ENCODE results near the gene ARHGEF2. TPM values are rescaled to one million over a fixed set of nuclear protein-coding genes. Genes with fewer than 3 reads are reported as not detected.

ARHGEF2 gene
- total and polyA plus RNA-seq, 9 of the 15 experiments (the other 6 are each of a cell fraction or from before 2014, with no cell fraction given), result 7.1 to 162 (median 62.2) TPM

- TF ChIP-seq, protein P1, sequence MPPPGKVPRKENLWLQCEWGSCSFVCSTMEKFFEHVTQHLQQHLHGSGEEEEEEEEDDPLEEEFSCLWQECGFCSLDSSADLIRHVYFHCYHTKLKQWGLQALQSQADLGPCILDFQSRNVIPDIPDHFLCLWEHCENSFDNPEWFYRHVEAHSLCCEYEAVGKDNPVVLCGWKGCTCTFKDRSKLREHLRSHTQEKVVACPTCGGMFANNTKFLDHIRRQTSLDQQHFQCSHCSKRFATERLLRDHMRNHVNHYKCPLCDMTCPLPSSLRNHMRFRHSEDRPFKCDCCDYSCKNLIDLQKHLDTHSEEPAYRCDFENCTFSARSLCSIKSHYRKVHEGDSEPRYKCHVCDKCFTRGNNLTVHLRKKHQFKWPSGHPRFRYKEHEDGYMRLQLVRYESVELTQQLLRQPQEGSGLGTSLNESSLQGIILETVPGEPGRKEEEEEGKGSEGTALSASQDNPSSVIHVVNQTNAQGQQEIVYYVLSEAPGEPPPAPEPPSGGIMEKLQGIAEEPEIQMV (tag; conservative IDR thresholded peaks at IDR 0.05; ENCODE audit: low read depth), result 0 out of 2 replicates have a peak, but pooled peaks have one; percentile 32
- TF ChIP-seq MAFG (tag; conservative IDR thresholded peaks at IDR 0.05) (no peak), SAFB (IDR thresholded peaks at IDR 0.05; ENCODE audit: borderline replicate concordance, low read depth, low read length) (no peak), PATZ1 (CRISPR knock-in tag; IDR thresholded peaks at IDR 0.05; ENCODE audit: borderline replicate concordance) (no peak), ETS2 (tag; IDR thresholded peaks at IDR 0.05; ENCODE audit: borderline replicate concordance, poor library complexity, severe bottlenecking) (no peak), ELF2 (CRISPR knock-in tag; IDR thresholded peaks at IDR 0.05) (no peak), KLF10 (CRISPR knock-in tag; IDR thresholded peaks at IDR 0.05) (no peak), ZNF79 (CRISPR knock-in tag; IDR thresholded peaks at IDR 0.05; ENCODE audit: low read depth) (no peak), JUND (IDR thresholded peaks at IDR 0.05; ENCODE audit: borderline replicate concordance, low read depth, low read length) (no peak), JUND (tag; IDR thresholded peaks at IDR 0.05; ENCODE audit: borderline replicate concordance, low read depth, low read length) (peak; percentile 13; the same call in 2 of the 3 replicates), CTBP1 (IDR thresholded peaks at IDR 0.05; ENCODE audit: borderline replicate concordance) (peak; percentile 83)
- TF ChIP-seq, protein P2, sequence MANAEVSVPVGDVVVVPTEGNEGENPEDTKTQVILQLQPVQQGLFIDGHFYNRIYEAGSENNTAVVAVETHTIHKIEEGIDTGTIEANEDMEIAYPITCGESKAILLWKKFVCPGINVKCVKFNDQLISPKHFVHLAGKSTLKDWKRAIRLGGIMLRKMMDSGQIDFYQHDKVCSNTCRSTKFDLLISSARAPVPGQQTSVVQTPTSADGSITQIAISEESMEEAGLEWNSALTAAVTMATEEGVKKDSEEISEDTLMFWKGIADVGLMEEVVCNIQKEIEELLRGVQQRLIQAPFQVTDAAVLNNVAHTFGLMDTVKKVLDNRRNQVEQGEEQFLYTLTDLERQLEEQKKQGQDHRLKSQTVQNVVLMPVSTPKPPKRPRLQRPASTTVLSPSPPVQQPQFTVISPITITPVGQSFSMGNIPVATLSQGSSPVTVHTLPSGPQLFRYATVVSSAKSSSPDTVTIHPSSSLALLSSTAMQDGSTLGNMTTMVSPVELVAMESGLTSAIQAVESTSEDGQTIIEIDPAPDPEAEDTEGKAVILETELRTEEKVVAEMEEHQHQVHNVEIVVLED (CRISPR knock-in tag; IDR thresholded peaks at IDR 0.05), result no peak
- TF ChIP-seq, protein P3, sequence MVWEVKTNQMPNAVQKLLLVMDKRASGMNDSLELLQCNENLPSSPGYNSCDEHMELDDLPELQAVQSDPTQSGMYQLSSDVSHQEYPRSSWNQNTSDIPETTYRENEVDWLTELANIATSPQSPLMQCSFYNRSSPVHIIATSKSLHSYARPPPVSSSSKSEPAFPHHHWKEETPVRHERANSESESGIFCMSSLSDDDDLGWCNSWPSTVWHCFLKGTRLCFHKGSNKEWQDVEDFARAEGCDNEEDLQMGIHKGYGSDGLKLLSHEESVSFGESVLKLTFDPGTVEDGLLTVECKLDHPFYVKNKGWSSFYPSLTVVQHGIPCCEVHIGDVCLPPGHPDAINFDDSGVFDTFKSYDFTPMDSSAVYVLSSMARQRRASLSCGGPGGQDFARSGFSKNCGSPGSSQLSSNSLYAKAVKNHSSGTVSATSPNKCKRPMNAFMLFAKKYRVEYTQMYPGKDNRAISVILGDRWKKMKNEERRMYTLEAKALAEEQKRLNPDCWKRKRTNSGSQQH (CRISPR knock-in tag; IDR thresholded peaks at IDR 0.05), result 0 out of 2 replicates have a peak, but pooled peaks have one; percentile 56
- TF ChIP-seq, protein P4, sequence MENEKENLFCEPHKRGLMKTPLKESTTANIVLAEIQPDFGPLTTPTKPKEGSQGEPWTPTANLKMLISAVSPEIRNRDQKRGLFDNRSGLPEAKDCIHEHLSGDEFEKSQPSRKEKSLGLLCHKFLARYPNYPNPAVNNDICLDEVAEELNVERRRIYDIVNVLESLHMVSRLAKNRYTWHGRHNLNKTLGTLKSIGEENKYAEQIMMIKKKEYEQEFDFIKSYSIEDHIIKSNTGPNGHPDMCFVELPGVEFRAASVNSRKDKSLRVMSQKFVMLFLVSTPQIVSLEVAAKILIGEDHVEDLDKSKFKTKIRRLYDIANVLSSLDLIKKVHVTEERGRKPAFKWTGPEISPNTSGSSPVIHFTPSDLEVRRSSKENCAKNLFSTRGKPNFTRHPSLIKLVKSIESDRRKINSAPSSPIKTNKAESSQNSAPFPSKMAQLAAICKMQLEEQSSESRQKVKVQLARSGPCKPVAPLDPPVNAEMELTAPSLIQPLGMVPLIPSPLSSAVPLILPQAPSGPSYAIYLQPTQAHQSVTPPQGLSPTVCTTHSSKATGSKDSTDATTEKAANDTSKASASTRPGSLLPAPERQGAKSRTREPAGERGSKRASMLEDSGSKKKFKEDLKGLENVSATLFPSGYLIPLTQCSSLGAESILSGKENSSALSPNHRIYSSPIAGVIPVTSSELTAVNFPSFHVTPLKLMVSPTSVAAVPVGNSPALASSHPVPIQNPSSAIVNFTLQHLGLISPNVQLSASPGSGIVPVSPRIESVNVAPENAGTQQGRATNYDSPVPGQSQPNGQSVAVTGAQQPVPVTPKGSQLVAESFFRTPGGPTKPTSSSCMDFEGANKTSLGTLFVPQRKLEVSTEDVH (IDR thresholded peaks at IDR 0.05; ENCODE audit: low read depth, partially characterized antibody), result no peak
- TF ChIP-seq, protein P5, sequence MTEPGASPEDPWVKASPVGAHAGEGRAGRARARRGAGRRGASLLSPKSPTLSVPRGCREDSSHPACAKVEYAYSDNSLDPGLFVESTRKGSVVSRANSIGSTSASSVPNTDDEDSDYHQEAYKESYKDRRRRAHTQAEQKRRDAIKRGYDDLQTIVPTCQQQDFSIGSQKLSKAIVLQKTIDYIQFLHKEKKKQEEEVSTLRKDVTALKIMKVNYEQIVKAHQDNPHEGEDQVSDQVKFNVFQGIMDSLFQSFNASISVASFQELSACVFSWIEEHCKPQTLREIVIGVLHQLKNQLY (CRISPR knock-in tag; conservative IDR thresholded peaks at IDR 0.05), result no peak
These were observed 3.1 kb upstream of the ARHGEF2 start (continued) for GRCh38 chr1:155981266-155982088.

All from K562 (cell line).